Measurements from ENCODE around the gene WAS.

- TF ChIP-seq POLR2AphosphoS5 (IDR thresholded peaks at IDR 0.05; ENCODE audit: low read depth, low read length): no peak
- TF ChIP-seq POLR2A (IDR thresholded peaks at IDR 0.05; ENCODE audit: low read depth, low read length): no peak
These were observed 13.5 kb downstream of the WAS start for GRCh38 chrX:48696909-48697727.
